GM18511 (cell line): ENCODE results near the gene LBR.
A peak's percentile ranks its signal among the peaks of the same experiment; 100 is the strongest.
"Not testable (repeated sequence)": the region's sequence is repeated elsewhere in the genome, so short reads cannot be mapped to it uniquely, and the experiment has no call there.

Experiments used
- ATAC-seq: cut with Tn5 transposase; IDR thresholded peaks from one replicate; pipeline ENCODE4 v1.9.1; 2021; ENCODE audit warnings: mild to moderate bottlenecking, moderate library complexity; ENCODE audit not compliant: unreplicated experiment

The LBR gene

DNA sequence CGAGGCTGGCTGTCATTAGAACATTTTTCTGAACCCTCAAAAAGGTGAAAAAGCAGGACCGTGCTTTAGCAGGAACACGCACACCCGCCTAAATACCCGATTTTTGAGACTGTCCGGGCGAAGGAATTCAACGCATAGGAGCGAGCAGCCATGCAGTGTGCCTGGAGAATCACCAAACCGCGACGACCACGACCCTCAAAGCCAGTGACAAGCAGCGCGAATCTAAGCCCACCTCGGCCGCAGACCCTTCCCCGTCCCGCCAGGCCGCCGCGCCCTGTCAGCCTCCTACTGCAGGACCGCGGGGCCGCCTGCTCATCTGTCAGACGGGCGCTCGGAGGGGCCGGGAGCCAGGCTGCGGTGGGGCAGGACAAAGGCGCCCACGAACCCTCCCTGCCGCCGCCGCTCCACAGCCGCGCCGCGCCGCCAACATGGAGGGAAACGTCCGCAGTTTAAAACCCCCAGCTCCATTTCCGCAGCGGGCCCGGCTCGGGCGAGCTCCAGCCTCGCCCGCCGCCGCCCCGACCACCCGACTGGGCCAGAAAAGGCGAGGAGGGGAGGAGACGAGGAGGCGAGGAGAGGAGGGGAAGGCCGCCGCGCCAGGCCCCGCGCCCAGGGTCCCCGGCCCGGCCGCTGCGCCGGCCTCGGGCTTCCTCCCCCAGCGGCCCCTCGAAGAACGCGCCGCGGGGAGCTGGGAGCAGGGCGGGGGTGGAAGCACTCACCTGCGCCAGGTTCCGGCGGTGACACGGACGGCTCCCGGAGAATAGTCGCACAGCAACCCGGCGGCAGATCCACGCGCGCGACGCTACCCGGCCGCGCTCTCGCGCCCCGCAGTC is at the start of gene LBR:
Gene LBR, minus strand, starts transcription at position 804 of the 833 bp plus-strand sequence. CDS start 3,963 bp downstream, outside the sequence.
- ATAC-seq = peak; percentile 44

DNA sequence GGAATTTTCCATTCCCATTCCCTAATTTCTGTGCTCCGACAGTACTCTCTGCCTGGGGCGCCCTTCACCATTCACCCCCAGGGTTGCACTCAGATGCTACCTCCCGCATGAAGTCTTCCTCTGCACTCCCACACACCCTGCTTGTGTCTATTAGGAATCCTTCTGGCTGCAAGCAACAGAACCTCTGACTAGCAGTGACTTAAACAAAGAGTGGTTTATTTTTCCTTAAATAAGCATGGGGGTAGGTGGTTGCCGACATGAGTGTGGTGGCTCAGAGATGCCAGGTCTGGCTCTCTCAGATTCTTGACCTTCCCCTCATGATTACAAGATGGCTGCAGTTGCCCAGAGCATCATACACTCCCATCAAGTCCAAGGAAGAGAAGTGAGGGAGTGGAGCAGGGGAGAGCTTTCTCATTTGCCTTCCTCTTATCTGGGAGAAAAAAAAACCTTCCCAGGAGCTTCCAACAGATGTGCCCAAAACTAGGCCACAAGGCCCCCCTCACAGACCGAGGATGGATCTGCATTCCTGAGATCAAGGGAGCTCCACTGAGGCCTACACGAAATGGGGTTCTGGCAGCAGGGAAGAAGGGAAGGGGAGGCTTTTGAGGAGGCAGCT is 49.6 kb upstream of the LBR start:
- no peak for ATAC-seq

DNA sequence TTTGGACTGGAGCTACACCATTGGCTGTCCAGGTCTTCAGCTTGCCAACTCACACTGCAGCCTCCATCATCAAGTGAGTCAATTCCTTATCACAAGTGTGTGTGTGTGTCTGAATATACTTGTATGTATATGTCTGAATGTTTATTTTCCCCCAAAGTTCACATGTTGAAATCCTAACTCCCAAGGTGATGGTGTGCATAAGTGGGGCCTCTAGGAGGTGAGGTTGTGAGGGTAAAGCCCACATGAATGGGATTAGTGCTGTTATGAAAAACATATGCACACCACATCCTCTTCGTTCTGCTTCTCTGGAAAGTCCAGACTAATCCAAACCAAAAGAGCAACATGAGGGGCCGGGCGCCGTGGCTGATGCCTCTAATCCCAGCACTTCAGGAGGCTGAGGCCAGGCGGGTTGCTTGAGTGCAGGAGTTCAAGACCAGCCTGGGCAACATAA is 48.7 kb upstream of the LBR start:
- ATAC-seq = no peak

DNA sequence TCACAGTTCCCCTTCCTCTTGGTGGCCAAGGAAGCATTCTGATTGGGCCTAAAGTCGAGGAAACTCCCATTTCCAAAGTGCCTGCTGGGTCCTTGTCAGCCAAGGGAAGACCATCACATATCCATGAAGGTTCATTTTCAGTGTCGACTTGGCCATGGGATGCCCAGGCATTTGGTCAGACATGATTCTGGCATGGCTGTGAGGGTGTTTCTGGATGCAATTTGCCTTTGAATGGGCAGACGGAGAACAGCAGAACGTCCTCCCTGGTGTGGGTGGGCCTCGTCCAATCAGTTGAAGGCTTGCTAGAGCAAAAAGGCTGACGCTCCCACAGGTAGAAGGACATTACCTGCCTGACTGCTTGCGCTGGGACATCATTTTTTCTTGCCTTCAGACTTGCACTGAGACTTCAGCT is 48.3 kb upstream of the LBR start:
- ATAC-seq = no peak

DNA sequence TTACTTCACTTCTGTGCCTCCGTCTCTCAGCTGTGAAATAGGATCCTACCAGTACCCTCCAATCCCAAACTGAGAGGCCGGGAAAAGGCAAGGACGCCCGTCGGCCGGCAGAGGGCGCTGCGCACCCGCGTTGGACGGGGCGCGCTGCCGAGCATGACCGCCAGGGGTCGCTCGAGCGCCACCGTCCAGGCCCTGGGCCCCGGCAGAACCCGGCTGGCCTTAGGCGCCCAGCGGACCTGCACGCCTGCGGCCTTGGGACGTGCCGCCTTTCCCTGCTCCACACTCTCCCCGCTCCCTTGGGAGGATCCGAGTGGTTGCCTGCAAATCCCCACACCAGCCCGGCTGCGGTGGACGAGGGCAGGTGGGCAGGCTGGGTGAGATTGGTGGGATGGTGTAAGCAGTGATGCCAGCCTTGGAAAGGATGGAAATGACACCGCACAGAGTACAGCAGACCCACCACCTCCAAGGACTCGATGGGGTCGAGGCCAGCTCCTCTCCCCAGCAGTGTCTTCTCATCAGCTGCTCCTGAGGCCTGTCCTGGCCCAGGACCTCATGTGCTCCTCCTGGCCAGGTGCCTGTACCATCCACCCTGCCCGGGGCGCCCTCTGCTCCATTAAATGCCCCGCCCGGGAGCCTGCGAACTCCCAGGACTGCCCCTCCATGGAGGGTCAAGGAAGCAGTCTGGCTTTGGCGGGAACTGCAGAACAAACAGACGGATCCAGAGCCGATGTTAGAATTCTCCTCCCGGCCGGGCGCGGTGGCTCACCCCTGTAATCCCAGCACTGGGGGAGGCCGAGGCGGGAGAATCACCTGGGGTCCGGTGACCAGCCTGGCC is 47.4 kb upstream of the LBR start:
- ATAC-seq = peak; percentile 80

DNA sequence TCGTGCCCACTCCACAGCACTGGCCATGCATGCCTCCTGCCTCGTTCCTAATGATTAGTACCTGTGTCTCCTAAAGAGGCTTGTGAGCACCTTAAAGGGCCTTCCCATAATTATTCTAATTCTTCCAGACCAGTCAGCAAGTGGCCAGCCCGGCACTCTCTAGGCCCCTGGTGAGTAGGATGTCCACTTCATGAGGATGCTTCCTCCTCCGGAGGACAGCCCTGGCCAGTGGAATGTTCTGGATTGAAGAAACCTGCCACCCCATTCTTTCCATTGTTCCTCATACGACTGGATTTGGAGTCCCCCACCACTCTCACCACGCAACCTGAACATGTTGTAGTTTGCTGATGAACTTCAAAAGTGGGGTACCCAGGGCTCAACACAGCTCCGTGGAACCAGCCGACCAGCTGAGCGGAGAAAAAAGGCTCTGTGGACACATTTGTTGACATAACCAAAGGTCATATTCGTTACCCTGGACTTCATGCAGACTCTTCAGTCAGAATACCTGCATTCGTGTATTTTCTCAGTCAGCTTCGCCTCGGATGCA is 46.7 kb upstream of the LBR start:
- ATAC-seq = no peak

DNA sequence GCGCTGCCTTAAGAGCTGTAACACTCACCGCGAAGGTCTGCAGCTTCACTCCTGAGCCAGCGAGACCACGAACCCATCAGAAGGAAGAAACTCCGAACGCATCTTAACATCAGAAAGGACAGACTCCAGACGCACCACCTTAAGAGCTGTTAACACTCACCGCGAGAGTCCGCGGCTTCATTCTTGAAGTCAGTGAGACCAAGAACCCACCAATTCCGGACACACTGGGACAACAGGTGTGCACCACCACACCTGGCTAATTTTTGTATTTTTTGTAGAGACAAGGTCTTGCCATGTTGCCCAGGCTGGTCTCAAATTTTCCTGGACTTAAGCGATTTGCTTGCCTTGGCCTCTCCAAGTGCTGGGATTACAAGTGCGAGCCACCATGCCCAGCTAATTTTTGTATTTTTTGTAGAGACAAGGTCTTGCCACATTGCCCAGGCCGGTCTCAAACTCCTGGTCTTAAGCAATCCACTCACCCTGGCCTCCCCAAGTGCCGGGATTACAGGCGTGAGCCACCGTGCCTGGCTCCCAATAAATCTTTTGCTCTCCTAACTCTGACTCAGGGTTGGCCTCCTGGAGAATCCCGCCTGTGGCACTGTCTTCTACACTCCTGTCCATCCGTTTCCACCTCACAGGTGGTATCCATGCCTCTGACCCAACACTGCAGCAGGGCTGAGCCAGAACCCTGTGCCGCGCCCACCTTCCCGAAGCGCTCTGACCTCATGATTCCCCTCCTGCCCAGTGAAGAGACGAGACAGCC is 46.0 kb upstream of the LBR start:
- ATAC-seq = not testable (repeated sequence)

DNA sequence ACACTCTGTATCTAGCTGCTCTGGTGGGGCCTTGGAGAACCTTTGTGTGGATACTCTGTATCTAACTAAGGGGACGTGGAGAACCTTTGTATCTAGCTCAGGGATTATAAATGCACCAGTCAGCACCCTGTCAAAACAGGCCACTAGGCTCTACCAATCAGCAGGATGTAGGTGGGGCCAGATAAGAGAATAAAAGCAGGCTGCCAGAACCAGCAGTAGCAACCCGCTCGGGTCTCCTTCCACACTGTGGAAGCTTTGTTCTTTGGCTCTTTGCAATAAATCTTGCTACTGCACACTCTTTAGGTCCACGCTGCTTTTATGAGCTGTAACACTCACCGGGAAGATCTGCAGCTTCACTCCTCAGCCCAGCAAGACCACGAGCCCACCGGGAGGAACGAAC is 45.4 kb upstream of the LBR start:
- not testable (repeated sequence) for ATAC-seq

DNA sequence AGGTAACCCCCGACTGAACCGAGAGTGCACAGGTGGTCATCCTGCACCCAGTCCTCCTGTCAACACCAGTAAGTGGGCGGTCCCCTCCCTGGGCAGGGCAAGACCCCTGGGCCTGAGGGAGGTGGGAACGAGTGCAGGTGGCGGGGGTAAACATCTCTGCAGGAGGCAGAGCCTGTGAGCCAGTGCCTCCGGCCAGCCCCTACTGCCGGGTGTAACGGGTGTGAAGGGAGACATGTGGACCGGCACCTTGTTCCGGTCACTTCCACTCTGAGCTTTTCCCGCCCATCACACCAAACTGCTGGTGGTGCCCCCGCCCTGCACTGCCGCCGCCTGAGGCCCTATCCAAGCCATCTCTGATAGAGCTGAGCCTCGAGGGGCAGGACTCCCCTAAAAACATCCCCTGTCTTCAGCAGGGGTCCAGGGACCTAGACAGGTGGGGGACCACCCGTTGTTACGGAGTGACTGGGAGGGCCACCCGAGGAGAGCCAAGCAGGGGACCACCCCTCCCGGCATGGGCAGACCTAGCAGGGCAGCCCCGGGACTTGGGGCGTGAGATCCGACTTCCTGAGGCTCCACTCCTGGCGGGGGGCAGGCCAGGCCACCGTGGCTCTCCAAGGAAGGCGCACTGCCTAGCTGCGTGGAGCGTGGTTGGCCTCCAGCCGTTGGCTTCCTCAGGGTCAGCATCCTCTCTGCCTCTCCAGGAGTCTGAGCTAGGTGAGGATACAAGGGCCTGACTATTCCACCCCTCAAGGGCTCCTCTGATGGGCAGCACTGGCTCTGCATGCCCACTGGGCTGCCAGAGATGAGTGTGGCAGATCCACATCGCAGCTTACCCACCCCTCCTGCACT is 43.8 kb upstream of the LBR start:
- no peak for ATAC-seq

DNA sequence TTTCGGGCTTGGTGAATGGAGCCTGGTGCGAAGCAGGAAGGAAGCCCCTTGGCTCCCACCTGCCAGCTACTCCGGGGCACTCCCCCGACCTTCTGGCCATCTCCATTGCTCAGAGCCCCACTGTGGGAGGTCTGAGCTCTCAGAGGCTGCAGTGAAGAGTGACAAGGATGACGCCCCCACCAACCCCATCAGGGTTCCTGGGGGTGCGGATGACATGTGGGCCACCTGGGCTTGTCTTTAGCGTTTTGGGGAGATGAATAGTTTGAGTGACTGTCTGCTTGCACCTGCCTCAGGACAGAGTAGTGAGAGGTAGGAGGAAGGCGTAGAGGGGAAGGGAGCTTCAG is 43.2 kb upstream of the LBR start:
- ATAC-seq = no peak

DNA sequence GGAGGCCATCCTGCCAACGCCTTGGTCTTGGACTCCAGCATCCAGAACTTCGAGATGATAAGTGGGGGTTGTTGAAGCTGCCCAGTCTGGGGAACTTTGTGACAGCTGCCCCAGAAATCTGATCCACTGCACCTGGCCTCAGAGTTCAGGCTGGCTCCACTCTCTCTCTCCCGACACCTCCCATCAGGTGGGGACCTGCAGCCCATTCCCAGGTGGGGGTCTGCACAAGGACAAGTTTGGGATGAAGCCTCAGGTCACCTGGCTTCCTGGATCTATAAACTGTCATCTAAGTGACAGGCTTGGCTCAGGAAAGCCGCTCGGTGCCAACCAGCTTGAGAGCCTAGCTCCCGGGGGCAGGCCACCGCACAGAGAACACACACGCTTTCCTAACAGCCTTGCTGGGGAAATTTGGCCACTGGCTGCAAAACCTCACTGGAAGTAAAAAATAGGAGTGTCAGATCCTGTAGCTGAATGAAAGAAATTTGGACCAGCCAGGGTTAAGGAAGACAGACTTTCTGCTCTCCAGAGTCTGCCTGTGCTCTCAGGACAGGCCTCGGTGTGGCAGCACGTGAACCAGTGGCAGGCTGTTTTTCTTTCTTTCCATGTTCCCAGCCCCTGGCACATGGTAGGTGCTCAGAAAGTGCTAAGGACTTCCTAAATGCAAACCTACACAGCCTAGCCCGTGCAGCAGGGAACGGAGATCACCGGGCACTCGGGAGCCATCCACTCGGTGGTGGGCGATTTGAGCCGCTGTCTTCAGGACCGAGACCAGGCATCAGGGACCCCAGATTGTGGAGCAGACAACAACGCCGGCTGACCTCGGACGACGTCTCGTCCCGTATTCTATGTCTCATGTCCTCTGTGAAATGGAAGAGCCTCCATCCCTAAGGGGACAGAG is 42.6 kb upstream of the LBR start:
- ATAC-seq = no peak

DNA sequence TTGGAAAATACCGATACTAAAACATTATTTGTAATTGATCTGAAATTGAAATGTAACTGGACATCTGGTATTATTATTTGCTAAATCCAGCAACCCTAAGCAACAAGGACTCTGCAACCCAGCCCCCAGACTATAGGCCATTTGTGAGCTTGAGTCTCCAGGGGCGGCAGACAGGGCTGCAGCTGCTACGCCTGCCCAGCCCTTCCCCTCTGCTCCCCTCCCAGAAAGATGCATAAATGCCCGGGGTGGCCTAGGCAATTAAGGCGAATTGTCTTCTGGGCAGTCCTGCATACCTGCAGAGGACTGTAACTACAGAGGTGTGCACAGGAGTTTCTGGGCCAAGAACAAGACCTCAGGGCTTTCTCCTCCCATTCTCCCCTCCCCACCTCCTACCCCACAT is 41.2 kb upstream of the LBR start:
- no peak for ATAC-seq

DNA sequence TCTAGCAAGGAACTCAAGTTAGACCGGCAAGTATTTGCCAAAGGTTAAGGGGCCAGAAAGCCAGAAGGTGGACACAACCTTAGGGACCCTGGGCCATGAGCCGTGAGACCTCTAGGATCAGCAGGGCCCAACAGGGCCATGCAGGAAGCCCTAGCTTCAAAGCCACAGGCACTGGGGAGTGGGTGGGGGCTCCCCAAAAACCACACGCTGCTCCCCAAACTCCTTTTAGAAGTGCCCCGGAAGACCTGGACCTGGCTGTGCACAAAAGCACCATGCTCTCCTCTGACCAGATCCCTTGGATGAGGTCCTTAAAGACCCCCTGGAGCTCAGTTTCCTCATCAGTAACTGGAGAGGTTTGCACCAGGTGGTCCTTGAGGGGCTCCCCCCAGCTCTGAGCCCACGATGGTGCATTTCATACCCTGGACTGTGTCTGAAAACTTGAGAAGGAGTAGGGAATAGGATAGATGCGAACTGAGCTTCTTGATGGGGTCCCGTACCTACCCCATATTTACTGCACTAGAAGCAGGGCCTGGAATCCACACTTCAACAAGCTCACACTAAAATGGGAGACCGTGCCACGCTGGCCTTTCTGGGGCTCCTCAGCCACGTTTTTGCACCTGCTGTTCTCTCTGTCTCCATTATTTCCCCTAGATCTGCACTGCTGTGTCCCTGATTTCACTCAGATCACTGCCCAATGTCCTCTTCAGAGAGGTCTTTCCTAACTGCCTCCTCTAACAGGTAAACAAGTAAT is 40.6 kb upstream of the LBR start:
- no peak for ATAC-seq

DNA sequence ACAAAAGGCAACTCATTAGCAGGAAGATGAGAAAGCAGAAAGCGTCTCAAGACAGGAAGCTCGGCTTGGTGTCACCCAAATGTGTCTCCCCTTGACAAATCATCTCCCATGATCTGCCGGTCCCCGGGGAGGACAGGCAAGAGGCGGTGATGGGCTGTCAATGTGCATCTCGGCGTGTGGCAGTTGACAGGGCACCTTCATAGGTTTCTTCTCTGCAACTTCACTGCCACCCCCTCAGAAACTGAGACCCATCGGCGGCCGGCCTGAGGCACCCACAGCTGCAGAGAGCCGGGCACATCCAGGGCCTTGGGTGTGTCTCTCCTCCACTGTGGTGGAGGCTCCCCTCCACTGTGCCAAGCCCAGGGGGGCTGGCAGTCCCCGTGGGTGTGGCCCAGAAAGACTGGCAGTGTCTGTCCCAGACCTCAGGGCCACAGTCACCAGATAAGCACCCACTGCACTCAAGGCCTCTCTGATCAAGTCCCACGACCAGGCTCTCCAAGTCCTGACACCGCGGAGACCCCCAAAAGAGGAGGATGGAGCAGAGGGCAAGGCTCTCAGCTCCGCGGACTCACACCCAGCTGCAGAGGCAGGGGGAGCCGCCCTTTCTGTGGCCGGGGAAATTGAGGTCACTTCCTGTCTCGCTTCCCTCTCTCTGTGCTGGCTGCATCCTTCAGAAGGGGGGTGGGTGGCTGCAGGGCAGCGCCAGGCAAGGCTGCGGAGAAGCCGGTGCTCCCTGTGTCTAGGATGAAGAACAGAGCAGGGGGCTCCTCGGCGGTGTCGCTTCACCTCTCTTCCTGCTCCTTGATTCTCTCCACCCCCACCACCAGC is 39.6 kb upstream of the LBR start:
- ATAC-seq = peak; percentile 96

DNA sequence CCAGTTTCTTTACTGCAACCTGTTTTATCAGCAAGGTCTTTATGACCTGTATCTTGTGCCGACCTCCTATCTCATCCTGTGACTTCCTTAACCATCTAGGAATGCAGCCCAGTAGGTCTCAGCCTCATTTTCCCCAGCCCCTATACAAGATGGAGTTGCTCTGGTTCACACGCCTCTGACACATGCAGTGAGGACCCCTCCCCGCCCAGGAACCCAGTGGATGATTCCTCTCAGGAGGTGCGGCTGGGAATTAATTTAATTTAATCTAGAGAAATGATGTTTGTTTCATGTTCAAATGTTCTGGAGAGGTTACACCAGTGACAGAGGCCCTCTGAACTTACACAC is 39.0 kb upstream of the LBR start:
- ATAC-seq = no peak

DNA sequence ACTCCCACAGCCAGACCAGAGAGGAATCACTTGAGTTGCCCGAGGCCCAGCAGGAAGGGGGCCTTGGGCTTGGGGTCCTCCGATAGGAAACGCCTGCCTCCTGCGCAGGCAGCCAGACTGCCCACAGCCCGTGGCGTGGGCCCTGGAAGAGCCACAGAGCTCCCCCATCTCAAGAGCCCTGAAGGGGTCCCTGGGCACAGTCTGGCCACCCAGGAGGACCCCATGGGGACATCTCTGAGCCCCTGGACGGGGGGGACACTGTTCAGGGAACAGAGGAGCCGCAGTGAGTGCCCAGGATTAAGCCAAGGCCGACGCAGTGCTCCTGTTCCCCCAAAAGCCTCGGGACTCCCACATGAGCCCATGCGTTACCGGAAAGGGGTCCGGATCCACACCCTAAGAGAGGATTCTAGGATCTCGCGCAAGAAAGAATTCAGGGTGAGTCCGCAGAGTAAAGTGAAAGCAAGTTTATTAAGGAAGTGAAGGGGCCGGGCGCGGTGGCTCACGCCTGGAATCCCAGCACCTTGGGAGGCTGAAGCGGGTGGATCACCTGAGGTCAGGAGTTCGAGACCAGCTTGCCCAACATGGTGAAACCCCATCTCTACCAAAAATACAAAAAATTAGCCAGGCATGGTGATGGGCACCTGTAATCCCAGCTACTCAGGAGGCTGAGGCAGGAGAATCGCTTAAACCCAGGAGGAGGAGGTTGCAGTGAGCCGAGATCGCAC is 38.1 kb upstream of the LBR start:
- no peak for ATAC-seq
